ENCODE measurements around the gene KIFC3. TPM values are rescaled to one million over a fixed set of nuclear protein-coding genes. Genes with fewer than 3 reads are reported as not detected.

The KIFC3 gene
- total and polyA plus RNA-seq, 2 of the 13 experiments (the other 11 are each of a cell fraction or from before 2014, with no cell fraction given), result 42.1 to 45.3 TPM

- TF ChIP-seq AKNA (CRISPR knock-in tag; IDR thresholded peaks at IDR 0.05; ENCODE audit: borderline replicate concordance) (0 out of 2 replicates have a peak, but pooled peaks have one; percentile 14), NR2F1 (CRISPR knock-in tag; IDR thresholded peaks at IDR 0.05) (peak in 1 of 2 experiments; percentile 80), KDM6A (CRISPR knock-in tag; IDR thresholded peaks at IDR 0.05; ENCODE audit: low read depth) (peak; percentile 80), GATAD1 (CRISPR knock-in tag; IDR thresholded peaks at IDR 0.05) (peak; percentile 74), TEAD2 (CRISPR knock-in tag; IDR thresholded peaks at IDR 0.05) (0 out of 2 replicates have a peak, but pooled peaks have one; percentile 70), PATZ1 (CRISPR knock-in tag; IDR thresholded peaks at IDR 0.05) (peak; percentile 59), ZNF614 (CRISPR knock-in tag; IDR thresholded peaks at IDR 0.05; ENCODE audit: borderline replicate concordance) (peak; percentile 89), TOPORS (CRISPR knock-in tag; IDR thresholded peaks at IDR 0.05) (0 out of 2 replicates have a peak, but pooled peaks have one; percentile 25), ZNF709 (CRISPR knock-in tag; IDR thresholded peaks at IDR 0.05) (peak; percentile 14; the same call in 1 of the 2 replicates), ATF4 (CRISPR knock-in tag; IDR thresholded peaks at IDR 0.05) (peak in 1 of 2 experiments; percentile 85; a peak in 2 of 4 replicates), GABPB1 (CRISPR knock-in tag; IDR thresholded peaks at IDR 0.05) (peak; percentile 40; the same call in 1 of the 2 replicates), DBP (CRISPR knock-in tag; IDR thresholded peaks at IDR 0.05; ENCODE audit: not compliant biosample characterization) (peak; percentile 32), ZNF17 (CRISPR knock-in tag; IDR thresholded peaks at IDR 0.05) (0 out of 2 replicates have a peak, but pooled peaks have one; percentile 65), JUND (CRISPR knock-in tag; IDR thresholded peaks at IDR 0.05) (peak; percentile 34; the same call in 1 of the 2 replicates), TEAD3 (CRISPR knock-in tag; optimal IDR thresholded peaks at IDR 0.05; ENCODE audit: borderline replicate concordance) (peak; percentile 100), ARID5B (CRISPR knock-in tag; IDR thresholded peaks at IDR 0.05) (peak; percentile 99)
Measured at GRCh38 chr16:57782607-57783055, 19.7 kb downstream of the KIFC3 start (continued).

All from HepG2 (cell line).